Cardiac septum (tissue), 1 donor: Measurements from ENCODE around the gene IL34. TPM values are rescaled to one million over a fixed set of nuclear protein-coding genes. Genes with fewer than 3 reads are reported as not detected.
"Not testable (repeated sequence)": the region's sequence is repeated elsewhere in the genome, so short reads cannot be mapped to it uniquely, and the experiment has no call there.

Source experiments
- DNase-seq: peaks from one replicate; pipeline ENCODE4 v3.0.0-alpha.2; 2020; ENCODE audit warnings: low spot score
- intact Hi-C: fragments of 100-400 bp; cut with DNase I; formaldehyde crosslinking; loops from one replicate; pipeline ENCODE4 v1.14.0; 2022
- long read RNA-seq: library from polyadenylated mRNA; unstranded; transcript quantifications from one replicate; pipeline ENCODE4 v2.0.0, GENCODE V29; 2021
- total RNA-seq: library from RNA; stranded (reverse); fragmentation: NEBNext Ultra II Directional; extraction: Animal tissue kit (Norgen Biotek cat#: 25700); gene quantifications from one replicate; pipeline ENCODE4 v1.2.1, GENCODE V29; 2021
- donor health status: DM: no; HTN: no; CAD: no.

The IL34 gene
- 1.2 TPM for total RNA-seq
- long read RNA-seq, partial matches to known transcripts = 0 of 1 reads
- long read RNA-seq, other reads (novel, unspliced or antisense) = 1 of 1 reads

DNA sequence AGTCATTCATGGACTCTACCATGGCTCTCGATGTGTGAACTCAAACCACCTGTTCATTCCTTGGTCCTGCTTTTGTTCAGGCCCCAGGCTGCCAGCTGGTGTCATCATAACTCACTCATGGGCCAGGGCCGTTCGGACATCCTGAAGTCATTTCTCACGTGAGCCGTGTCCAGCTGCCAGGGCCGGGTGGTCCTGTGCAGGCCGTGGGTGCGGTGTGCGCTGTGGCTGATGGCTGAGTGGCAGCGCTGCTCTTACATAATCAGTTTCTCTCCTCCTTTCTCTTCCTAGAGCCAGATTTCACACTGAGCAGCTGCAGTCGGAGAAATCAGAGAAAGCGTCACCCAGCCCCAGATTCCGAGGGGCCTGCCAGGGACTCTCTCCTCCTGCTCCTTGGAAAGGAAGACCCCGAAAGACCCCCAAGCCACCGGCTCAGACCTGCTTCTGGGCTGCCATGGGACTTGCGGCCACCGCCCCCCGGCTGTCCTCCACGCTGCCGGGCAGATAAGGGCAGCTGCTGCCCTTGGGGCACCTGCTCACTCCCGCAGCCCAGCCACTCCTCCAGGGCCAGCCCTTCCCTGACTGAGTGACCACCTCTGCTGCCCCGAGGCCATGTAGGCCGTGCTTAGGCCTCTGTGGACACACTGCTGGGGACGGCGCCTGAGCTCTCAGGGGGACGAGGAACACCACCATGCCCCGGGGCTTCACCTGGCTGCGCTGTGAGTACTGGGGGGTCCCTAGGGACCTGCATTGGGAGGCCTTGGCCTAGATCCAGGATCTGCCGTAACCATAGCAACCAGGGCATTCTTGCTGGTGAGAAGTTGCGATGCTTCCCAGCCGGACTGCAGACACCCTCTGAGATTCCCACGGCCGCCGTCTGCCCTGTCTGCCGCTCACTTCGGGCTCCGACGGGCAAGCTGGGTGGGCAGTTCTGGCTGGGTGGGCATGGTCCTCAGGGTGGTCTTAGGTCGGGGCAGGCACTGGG is at the start of gene IL34:
Gene IL34 (plus strand): TSS at position 300 of the 982 bp plus-strand sequence. CDS start 389 bp downstream, at position 689.
- intact Hi-C loops = no loop called here
- DNase-seq = no peak

DNA sequence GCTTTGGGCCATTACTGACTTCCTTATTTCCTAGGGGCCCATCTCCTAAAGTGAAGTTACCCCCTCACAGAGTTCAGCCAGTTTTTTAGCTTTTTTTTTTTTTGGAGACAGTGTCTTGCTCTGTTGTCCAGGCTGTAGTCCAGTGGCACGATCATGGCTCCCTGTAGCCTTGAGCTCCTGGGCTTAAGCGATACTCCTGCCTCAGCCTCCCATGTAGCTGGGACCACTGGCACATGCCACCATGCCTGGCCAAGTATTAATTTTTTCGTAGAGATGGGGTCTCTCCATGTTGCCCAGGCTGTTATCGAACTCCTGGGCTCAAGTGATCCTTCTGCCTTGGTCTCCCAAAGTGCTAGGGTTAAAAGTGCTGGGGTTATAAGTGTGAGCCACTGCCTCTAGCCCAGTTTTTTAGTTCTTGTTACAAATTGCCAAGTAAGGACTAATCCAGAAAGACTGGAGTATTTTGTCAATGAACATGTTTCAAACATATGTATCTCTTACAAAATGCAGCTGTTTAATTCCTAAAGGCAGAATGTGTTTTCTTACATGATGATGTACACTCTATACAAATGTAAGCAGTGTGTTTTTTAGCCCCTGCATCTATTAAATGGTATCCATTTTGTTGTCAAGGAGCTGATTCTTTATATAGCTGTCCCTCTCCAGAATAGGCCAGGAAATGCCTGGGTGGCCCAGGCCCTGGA is 49.1 kb upstream of the IL34 start:
- intact Hi-C loops = no loop called here
- no peak for DNase-seq

DNA sequence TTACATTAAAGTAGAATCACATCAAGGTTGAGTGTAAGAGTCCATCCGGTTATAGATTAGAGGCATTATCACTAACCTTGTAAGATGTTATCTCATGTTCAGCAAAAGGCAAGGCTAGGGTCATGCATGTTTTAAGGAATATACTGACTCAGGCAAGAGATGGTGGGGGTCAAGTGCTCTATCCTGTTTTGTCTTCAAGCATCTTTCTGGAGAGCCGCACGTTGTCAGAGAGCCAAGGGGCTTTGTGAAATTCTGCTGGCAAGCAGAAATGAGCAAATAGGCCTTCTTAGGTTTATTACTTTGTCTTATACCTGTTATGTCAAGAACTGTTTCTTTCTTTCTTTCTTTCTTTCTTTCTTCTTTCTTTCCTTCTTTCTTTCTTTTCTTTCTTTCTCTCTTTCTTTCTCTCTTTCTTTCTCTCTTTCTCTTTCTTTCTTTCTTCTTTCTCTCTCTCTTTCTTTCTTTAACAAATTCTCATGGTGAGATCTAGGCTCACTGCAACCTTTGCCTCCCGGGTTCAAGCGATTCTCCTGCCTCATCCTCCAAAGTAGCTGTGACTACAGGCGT is 47.3 kb upstream of the IL34 start:
- intact Hi-C loops = no loop called here
- no peak for DNase-seq

DNA sequence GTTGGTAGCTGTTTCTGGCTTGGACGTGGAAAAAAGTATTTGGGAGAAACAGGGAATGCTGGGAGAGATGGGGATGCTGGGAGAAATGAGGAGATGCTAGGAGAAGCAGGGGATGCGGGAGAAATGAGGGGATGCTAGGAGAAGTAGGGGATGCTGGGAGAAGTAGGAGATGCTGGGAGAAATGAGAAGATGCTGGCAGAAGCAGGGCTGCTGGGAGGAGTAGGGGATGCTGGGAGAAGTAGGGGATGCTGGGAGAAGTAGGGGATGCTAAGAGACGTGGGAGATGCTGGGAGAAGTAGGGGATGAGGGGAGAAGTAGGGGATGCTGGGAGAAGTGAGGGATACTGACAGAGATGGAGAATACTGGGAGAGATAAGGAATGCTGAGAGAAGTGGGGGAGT is 45.6 kb upstream of the IL34 start:
- DNase-seq = no peak
- intact Hi-C loops = loop anchor here (5.0 kb wide), 1 partner anchor 37 kb away; no protein-coding TSS in a partner anchor

DNA sequence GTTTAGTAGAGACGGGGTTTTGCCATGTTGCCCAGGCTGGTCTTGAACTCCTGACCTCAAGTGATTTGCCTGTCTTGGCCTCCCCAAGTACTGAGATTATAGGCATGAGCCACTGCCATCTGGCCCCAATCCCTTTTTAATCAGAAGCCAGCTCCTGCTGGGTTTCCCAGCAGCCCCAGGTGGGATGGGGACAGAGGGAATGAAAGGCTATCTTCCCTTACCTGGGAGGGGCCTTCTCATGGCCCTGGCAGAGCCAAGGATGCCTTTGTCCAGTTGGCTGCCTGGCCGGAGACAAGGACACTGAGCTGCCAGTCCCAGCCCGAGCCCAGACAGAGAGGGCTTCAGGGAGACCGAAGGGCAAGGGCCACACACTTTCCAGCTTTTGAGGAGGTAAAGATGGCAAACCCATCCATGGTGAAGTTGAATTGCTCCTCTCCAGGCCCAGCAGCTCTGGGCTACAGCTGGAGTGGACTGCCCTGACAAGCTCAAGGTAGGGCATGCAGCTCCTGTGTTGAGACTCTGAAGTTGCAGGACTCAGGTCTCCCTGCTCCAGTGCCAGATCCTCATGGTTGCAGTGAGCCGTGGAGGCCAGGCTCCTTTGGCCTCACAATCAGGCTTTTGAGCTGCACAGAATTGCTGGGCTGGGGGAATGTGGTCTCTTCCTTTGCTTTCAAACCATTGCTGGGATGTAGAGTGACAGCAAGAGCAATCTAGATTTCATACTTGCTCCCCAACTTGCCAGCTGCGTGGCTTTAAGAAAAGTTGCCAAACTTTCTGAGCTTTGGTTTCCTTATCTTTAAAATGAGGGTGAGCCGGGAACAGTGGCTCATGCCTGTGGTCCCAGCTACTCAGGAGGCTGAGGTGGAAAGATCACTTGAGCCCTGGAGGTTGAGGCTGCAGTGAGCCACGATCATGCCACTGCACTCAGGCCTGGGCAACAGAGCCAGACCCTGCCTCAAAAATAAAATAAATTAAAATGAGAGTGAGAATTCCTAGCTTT is 44.5 kb upstream of the IL34 start:
- intact Hi-C loops = loop anchor here (5.0 kb wide), 1 partner anchor 35 kb away; no protein-coding TSS in a partner anchor
- no peak for DNase-seq

DNA sequence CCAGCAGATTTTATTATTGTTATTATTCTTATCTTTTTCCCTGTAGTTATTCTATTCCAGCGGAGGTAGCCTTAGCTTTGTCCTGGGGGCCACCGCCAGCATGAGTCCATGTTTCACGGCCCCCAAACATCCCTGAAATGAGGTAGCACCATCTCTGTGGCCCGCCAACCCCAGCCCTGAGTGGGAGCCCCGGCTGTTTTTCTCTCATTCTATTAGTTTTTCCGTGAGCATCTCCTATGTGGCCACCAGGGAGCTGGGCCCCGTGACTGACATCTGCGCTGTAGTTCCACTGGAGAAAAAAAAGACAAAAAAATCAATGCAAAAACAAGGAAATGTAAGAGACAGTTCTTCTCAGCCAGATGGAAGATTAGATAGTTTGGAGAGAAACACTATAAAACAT is 43.5 kb upstream of the IL34 start:
- intact Hi-C loops = loop anchor here (5.0 kb wide), 1 partner anchor 34 kb away; no protein-coding TSS in a partner anchor

DNA sequence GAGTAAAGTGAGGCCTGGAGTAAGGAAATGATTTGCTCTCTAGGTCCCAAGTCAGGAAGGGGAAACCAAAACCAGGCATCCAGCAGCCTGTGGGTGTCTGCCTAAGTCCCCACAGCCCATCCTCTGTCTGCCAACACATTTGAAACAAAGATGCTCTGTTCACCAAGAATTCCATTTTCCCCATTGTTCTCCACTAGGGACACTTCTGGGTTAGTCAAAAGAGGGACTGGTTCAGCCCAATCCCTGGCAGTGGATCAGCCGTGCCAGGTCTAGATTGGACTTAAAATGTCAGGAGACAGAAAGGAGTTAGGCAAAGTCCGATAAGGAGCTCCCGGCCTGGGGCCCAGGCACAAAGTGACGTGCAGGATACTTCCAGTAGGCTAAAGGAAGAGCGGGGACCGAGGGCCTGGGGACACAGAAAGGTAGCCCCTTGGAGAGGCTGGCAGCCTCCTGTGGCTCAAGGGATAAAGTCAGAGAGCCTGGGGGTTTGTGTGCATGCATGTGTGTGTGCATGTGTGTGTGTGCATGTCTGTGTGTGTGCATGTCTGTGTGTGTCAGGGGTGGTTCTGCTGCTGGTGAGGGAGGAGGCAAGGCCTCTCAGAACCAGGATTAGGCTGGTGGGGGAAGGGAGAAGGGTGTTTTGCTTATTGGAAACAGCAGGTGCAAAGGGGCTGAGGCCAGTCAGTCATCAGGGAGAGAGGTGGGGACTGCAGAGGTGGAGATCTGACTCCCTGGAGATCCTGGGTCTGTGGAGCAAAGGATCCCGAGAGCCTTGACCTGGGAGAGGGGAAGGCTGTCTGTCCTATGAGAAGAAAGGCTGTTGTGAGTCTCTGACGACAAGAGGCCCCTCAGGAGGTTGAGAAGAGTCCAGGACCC is 41.7 kb upstream of the IL34 start:
- intact Hi-C loops = loop anchor here (5.0 kb wide), 1 partner anchor 33 kb away; no protein-coding TSS in a partner anchor
- no peak for DNase-seq

More for the DNA sequence above, 43.5 kb upstream of the IL34 start:
- DNase-seq = no peak

DNA sequence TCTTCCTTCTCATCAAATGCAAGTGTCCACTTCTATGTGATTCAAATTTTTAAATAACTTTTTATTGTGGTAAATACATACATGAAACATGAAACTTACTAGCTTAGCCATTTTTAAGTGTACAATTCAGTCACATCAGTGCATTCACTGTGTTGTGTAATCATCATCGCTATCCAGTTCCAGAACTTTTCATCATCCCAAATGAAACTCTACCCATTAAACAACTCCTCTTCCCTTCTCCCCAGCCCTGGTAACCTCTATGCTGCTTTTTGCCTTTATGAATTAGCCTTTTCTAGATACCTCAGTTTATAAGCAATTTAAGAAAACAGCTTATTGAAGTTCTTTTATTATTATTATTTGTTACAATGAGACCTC is 41.1 kb upstream of the IL34 start:
- no peak for DNase-seq
- intact Hi-C loops = no loop called here

DNA sequence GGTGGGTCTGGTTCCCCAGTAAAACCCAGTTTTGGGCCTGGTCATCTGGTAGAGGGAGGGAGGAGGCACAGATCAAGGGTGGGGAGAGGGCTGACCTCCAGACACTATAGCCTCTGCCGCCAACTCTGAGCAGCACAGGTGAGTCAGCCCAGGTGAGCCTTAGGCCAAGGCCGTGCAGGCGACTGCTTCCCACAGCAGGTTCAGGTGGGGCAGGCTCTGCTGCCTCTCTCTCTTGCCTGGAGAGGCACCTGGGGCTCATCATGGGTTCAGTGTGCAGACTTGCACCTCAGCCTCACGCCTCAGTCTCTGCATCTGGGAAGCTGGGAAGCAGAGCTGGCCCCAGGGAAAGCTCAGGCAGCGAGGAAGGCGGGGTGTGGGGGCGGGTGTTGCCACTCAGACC is 37.8 kb upstream of the IL34 start:
- DNase-seq = no peak
- intact Hi-C loops = no loop called here

DNA sequence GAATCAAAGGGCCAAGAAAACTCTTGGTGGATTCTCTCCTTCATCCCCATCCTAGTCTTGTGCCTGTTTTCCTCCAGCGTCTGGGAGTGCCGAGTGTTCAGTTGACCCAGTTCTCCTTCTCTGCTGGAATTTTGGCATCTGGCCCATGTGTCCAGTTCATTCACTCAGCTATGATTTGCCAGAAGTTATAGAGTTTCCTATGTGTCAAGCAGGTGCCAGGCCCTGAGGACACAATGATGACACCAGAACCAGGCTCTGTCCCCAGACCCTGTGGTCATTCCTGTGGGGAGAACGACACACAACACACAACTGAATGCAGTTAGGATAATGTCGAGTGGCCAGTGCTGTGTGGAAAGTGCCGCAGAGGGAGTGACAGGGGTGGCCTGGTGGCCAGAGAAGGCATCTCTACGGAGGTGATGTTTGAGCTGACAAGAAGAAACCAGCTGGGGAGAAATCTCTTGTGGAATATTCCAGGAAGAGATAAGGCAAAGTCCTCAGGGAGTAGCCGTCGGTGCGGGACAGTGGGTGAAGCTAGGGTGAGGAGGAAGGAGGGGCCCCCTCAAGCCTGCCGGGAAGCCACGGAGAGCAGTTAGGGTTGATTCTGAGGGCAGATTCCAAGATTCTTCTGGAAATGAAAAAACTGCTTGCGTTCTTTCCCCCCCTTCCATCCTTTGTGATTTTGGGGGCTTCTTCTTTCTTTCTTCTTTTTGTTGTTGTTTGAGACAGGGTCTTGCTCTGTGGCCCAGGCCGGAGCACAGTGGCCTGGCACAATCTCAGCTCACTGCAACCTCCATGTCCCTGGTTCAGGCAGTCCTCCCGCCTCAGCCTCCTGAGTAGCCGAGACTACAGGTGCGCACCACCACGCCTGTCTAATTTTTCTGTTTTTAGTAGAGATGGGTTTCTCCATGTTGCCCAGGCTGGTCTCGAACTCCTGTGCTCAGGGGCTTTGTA is 35.8 kb upstream of the IL34 start:
- no peak for DNase-seq

DNA sequence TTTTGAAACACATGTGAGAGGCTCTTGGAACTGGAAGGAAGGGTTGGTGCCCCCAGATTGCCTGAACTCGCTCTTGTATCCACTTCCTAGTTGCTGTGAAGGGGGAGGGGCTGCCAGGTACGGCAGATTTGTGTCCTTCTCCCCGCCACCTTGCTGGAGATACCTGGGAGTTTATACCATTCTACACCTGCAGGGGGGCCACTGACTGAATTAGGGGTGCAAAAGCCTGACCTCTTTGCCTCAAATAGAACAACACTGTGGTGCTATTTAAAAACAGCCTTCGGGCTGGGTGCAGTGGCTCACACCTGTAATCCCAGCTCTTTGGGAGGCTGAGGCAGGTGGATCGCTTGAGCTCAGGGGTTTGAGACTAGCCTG is 35.1 kb upstream of the IL34 start:
- intact Hi-C loops = no loop called here

More for the DNA sequence above, 35.8 kb upstream of the IL34 start:
- intact Hi-C loops = no loop called here

DNA sequence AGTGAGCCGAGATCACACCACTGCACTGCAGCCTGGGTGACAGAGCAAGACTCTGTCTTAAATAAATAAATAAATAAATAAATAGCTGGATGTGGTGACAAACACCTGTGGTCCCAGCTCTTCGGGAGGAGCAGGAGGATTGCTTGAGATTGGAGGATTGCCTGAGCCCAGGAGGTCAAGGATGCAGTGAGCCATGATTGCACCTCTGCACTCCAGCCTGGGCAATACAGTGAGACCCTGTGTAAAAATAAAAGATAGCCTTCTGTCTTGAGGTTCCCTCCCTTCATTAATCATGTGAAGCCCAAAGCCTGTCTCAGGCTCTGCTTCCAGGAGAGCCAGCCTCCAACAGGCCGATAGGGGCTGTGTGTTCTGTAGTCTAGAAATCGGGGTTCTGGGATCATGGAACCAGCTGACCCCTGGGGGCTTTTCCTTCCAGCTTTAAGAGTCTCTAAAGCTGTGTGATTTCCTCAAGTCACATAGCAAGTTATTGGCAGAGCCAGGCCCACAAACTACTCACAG is 34.5 kb upstream of the IL34 start:
- DNase-seq = no peak
- intact Hi-C loops = no loop called here

More for the DNA sequence above, 35.1 kb upstream of the IL34 start:
- no peak for DNase-seq

DNA sequence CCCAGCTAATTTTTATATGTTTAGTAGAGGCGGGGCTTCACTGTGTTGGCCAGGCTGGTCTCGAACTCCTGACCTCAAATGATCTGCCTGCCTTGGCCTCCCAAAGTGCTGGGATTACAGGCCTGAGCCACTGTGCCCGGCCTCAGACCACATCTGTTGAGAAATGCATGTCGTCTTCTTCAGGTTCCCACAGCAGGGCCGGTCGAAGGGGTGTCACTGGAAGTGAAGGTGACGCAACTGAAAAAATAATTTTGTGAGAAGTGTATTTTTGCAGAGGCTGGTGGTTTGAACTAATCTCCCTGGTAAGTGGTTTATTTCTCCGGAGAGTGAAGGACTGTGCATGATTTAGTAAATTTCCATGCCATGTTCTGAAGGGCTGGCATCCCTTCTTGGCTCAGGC is 33.4 kb upstream of the IL34 start:
- intact Hi-C loops = no loop called here
- no peak for DNase-seq

DNA sequence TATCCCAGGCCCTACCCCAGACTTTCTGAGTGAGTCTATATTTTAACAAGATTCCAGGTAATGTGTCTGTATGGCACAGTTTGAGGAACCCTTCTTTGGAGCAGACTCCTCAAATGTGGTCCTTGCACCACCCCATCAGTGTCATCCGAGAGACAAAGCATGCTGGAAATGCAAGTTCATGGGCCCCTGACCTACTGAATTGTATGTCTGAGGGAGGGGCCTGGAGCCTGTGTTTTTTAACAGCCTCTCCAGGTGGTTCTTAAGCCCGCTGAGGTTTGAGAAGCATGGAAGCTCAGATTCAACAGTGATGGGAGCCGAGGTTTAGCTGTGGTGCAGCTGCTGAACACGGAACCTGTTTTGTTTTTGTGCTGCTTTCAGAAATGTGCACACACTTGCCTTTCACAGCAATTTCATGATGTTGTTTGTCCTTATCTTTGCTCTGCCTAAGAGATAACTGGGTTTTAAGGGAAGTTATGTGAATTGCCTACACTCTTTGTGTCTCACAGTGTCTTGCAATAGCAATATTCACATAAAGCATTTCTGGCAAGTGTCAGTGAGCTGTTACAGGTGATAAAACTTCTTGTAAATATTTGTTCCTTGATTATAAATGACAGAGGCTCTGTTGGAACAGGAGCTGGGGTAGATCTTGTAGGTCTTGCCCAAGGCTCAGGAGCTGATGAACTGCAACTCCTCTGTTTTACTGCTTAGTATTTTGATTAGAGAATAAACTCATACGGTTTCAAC is 32.0 kb upstream of the IL34 start:
- no peak for DNase-seq
- intact Hi-C loops = no loop called here

DNA sequence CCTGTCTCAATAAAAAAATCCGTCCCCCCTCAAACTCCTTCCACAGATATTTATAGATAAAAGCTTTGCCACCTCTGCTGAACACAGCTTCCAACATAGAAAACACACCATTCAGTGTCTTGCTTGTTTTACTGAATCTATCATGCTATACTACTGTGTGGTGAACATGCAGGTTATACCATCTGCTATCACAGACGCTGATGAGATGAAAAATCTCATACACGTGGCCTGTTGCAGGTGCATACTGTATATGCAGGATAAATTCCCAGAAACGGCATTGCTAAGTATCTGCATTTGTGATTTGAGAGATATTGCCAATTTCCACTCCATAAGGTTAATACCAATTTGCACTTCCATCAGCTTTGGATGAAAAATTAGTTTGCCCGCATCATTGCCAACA is 30.4 kb upstream of the IL34 start:
- intact Hi-C loops = no loop called here
- DNase-seq = no peak

DNA sequence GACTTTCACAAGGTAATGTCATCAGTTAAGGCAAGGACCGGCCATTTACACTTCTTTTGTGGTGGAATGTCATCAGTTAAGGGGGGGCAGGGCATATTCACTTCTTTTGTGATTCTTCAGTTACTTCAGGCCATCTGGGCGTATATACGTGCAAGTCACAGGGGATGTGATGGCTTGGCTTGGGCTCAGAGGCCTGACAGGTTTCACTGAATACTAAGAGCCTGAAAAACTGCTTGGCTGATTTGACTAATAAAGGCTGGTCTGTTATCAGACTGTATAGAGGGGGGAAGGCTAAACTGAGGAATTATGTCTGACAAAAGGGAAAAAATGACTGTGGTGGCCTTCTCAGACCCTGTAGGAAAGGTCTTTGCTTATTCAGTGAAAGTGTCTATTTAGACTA is 24.5 kb upstream of the IL34 start:
- intact Hi-C loops, DNase-seq: not testable (repeated sequence)
